ENCODE results near the gene MED29. TPM values are rescaled to one million over a fixed set of nuclear protein-coding genes. Genes with fewer than 3 reads are reported as not detected.

Gene MED29
- total and polyA plus RNA-seq, 2 of the 13 experiments (the other 11 are each of a cell fraction or from before 2014, with no cell fraction given), result 14.0 to 19.7 TPM

DNA sequence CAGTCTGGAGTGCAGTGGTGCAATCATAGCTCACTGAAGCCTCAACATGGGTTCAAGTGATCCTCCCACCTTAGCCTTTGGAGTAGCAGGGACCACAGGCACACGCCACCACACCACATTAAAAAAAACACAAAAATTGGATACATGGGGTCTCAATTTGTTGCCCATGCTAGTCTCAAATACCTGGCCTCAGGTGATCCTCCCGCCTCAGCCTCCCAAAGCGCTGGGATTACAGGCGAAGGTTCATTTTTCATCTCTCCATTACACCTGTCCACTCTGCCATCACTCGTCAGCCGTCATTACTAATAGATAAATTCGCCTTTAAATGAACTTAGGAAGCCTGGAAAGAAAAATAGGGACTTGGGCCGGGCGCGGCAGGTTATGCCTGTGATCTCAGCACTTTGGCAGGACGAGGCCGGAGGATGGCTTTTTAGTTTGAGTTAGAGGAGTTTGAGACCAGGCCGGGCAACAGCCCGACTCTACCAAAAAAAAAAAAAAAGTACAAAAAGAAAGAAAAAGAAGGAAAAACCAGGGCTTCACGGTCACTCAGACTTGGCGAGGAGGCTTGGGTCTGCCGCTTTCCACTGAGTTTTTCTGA, 53.5 kb downstream of the MED29 start (continued):
- TF ChIP-seq ZNF775 (CRISPR knock-in tag; IDR thresholded peaks at IDR 0.05; ENCODE audit: borderline replicate concordance), result no peak; the same call in 1 of the 2 replicates
- TF ChIP-seq, protein P1, sequence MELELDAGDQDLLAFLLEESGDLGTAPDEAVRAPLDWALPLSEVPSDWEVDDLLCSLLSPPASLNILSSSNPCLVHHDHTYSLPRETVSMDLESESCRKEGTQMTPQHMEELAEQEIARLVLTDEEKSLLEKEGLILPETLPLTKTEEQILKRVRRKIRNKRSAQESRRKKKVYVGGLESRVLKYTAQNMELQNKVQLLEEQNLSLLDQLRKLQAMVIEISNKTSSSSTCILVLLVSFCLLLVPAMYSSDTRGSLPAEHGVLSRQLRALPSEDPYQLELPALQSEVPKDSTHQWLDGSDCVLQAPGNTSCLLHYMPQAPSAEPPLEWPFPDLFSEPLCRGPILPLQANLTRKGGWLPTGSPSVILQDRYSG (CRISPR knock-in tag; IDR thresholded peaks at IDR 0.05), result 0 out of 2 replicates have a peak, but pooled peaks have one; percentile 14
- 0 out of 2 replicates have a peak, but pooled peaks have one; percentile 3 for TF ChIP-seq ZNF747 (CRISPR knock-in tag; IDR thresholded peaks at IDR 0.05; ENCODE audit: borderline replicate concordance)

DNA sequence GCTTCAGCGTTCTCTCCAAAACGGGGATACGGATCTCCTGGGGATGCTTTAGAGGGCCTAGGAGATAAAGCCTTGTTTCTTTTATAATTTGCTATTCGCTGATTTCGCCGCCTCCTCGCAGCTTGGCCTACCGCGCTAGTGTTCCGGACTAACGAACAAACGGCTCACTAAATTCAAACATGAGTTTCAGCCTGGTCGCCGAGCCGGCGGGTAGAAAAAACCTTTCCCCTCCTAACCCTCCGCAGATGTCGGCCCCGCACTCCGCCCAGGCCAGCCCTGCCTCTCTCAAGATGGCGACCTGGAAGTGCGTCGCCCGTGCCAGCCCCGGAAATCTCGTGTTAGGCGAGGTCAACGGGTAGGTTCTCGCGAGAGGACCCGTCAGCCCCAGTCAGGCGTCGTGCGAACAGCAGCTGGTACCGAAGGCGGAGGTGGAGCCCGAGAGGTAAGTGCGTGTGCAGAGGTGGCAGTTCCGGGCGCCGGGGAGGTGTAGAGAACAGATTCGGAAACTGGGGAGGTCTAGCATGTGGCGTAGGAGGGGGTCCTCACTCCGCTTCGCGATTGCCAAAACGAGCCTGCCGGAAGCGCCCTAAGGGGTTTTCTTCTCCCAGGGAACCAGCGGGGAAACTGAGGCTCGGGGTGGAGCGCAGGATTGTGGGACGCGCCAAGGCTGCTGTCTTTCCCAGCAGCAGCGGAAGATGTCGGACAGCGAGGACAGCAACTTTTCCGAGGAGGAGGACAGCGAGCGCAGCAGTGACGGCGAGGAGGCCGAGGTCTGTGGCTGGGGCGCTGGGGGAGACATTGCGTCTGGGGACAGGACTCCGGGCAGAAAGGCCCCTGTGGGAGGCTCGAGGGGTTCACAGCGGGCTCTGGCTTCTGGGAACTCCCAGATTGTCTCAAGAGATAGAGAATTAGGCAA, 54.3 kb downstream of the MED29 start, which contains the start of gene SUPT5H:
TSS of gene SUPT5H (plus strand) at position 387 of the 916 bp plus-strand sequence. CDS start at position 696, 309 bp downstream.
- FAIRE-seq (peak; percentile 84), ATAC-seq (peak; percentile 96), DNase-seq (ENCODE audit: low spot score) (peak; percentile 95)
- intact Hi-C loops (cut with micrococcal nuclease; ENCODE audit: unreplicated experiment), result no loop called here
- 0 out of 2 replicates have a peak, but pooled peaks cover 3% of the 10 kb centered on the region for H4K20me1 ChIP-seq (ENCODE audit: insufficient read depth, low read length)
- peak within 1 kb of the TSS; percentile 85 for H3K4me2 ChIP-seq (ENCODE audit: low read depth, low read length)
- H2AFZ ChIP-seq (ENCODE audit: low read length), result no peak within 1 kb of the TSS
- peaks cover 3 to 12% of the 10 kb centered on the region in 2 experiments; a peak in 4 of 5 replicates for H3K36me3 ChIP-seq (replicated peaks in 1 of 2; ENCODE audit: control insufficient read depth in 1 of 2, insufficient read depth in 2 of 2, low read length in 2 of 2)
- ChIA-PET POLR2A (interaction anchor here (0.6 to 2.8 kb wide), 13 partner anchors 9 to 87 kb away, joined by 3 to 78 read pairs (median 6); partner anchors contain the start of genes EID2B, MED29, PAF1 and RPS16), CTCF (ENCODE audit: low intra/inter-chr PET ratio, low total read pairs) (no interaction called here)
- no peaks in the 10 kb centered on the region for H3K9me3 ChIP-seq (ENCODE audit: low read length)
- H3K27ac ChIP-seq (ENCODE audit: extremely low read length, insufficient read depth, low read length), result peak within 1 kb of the TSS; percentile 91
- TSS peak; percentile 86 for BruUV-seq (replicated peaks)
- H3K4me1 ChIP-seq (ENCODE audit: insufficient read depth, low read length), result peaks cover 47% of the 10 kb centered on the region
- H3K4me3 ChIP-seq (replicated peaks in 1 of 3; ENCODE audit: insufficient read depth in 1 of 3, low read depth in 2 of 3, low read length in 3 of 3), result peak within 1 kb of the TSS; percentile 81 to 98 (median 94)
- H3K27me3 ChIP-seq (ENCODE audit: control insufficient read depth in 1 of 2, insufficient read depth in 2 of 2, low read length in 2 of 2), result peaks cover 0 to 3% of the 10 kb centered on the region in 2 experiments; a peak in 2 of 5 replicates
- H3K9ac ChIP-seq (ENCODE audit: insufficient read depth, low read depth, low read length), result peak within 1 kb of the TSS; percentile 93
- H3K79me2 ChIP-seq (ENCODE audit: insufficient read depth, low read length), result peaks cover 56% of the 10 kb centered on the region
- in situ Hi-C loops (cut with HindIII; ENCODE audit: extremely low pct_ligation_motif_present, low pct_unique_long_range_greater_than_20kb), result no loop called here
- under 1% methylated on average over 35 of the region's 68 CpGs for WGBS (ENCODE audit: low lambda C conversion rate)
- TF ChIP-seq ZNF777 (CRISPR knock-in tag; IDR thresholded peaks at IDR 0.05) (no peak), ZNF552 (CRISPR knock-in tag; IDR thresholded peaks at IDR 0.05; ENCODE audit: borderline replicate concordance) (no peak; the same call in 1 of the 2 replicates), KLF6 (CRISPR knock-in tag; IDR thresholded peaks at IDR 0.05) (no peak; the same call in 1 of the 2 replicates), SP1 (IDR thresholded peaks at IDR 0.05) (peak; percentile 90), SP1 (CRISPR knock-in tag; IDR thresholded peaks at IDR 0.05) (peak; percentile 52; the same call in 1 of the 2 replicates), ZNF143 (CRISPR knock-in tag; IDR thresholded peaks at IDR 0.05) (peak; percentile 87), ZFX (CRISPR knock-in tag; IDR thresholded peaks at IDR 0.05; ENCODE audit: low read depth) (peak; percentile 94), NRL (CRISPR knock-in tag; IDR thresholded peaks at IDR 0.05; ENCODE audit: borderline replicate concordance) (peak; percentile 89), KDM2A (CRISPR knock-in tag; IDR thresholded peaks at IDR 0.05; ENCODE audit: borderline replicate concordance, low read depth) (peak; percentile 93)
- TF ChIP-seq, protein P2, sequence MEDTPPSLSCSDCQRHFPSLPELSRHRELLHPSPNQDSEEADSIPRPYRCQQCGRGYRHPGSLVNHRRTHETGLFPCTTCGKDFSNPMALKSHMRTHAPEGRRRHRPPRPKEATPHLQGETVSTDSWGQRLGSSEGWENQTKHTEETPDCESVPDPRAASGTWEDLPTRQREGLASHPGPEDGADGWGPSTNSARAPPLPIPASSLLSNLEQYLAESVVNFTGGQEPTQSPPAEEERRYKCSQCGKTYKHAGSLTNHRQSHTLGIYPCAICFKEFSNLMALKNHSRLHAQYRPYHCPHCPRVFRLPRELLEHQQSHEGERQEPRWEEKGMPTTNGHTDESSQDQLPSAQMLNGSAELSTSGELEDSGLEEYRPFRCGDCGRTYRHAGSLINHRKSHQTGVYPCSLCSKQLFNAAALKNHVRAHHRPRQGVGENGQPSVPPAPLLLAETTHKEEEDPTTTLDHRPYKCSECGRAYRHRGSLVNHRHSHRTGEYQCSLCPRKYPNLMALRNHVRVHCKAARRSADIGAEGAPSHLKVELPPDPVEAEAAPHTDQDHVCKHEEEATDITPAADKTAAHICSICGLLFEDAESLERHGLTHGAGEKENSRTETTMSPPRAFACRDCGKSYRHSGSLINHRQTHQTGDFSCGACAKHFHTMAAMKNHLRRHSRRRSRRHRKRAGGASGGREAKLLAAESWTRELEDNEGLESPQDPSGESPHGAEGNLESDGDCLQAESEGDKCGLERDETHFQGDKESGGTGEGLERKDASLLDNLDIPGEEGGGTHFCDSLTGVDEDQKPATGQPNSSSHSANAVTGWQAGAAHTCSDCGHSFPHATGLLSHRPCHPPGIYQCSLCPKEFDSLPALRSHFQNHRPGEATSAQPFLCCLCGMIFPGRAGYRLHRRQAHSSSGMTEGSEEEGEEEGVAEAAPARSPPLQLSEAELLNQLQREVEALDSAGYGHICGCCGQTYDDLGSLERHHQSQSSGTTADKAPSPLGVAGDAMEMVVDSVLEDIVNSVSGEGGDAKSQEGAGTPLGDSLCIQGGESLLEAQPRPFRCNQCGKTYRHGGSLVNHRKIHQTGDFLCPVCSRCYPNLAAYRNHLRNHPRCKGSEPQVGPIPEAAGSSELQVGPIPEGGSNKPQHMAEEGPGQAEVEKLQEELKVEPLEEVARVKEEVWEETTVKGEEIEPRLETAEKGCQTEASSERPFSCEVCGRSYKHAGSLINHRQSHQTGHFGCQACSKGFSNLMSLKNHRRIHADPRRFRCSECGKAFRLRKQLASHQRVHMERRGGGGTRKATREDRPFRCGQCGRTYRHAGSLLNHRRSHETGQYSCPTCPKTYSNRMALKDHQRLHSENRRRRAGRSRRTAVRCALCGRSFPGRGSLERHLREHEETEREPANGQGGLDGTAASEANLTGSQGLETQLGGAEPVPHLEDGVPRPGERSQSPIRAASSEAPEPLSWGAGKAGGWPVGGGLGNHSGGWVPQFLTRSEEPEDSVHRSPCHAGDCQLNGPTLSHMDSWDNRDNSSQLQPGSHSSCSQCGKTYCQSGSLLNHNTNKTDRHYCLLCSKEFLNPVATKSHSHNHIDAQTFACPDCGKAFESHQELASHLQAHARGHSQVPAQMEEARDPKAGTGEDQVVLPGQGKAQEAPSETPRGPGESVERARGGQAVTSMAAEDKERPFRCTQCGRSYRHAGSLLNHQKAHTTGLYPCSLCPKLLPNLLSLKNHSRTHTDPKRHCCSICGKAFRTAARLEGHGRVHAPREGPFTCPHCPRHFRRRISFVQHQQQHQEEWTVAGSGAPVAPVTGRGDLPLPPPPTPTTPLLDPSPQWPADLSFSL (CRISPR knock-in tag; IDR thresholded peaks at IDR 0.05), result no peak

All from HepG2 (cell line).